Hematopoietic multipotent progenitor cell treated with erythropoietin and hydrocortisone succinate and interleukin-3 and kit ligand, for 15 days (in vitro differentiated cells): ENCODE results near the gene CYFIP1.
"Not testable (repeated sequence)": the region's sequence is repeated elsewhere in the genome, so short reads cannot be mapped to it uniquely, and the experiment has no call there.

Experiments
- DNase-seq: peaks from one replicate; pipeline ENCODE4 v3.0.0-alpha.2; 2015; ENCODE audit warnings: low spot score

CYFIP1 gene

DNA sequence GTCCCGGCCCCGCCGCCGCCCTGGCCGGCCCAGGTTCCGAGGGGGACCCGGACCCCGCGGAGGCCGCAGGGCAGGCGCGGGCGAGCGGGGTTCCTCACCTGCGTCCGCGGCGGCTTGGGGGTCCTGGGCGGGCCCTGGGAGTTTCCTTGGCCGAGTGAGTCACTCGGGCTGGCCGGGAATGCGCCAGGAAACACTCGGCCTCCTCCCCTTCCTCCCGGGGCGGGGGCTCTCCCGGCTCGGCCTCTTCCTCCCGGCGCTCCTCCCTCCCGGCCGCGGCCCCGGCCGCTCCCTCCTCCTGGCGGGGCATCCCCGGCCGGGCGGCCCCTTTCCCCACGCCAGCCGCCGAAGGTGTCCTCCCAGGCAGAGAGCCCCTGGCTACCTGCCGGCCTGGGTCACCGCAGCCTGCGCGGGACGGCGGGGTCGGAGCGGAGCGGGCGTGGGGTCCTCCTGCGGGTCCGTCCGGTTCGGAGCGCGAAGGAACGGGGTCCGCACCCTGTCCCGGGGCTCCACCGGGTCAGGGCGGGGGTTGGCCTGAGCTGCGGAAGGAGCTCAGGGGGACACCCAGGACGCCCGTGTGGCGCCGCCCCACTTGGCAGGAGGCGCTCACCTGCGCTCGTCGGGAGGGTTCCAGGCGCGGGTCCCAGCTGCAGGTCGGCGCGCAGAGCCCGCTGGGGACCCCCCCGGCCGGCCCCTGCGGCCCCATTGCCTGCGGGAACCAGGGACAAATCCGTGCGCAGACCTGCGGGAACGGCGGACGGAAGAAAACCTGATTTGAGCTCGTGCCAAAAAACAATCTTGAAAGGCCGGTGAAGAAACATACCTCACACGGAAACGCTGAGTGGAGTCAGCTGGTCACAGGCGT is at the start of gene CYFIP1:
Gene CYFIP1, minus strand, starts transcription at position 180 of the 862 bp plus-strand sequence. CDS start 33,083 bp downstream, outside the sequence.
- no peak for DNase-seq

DNA sequence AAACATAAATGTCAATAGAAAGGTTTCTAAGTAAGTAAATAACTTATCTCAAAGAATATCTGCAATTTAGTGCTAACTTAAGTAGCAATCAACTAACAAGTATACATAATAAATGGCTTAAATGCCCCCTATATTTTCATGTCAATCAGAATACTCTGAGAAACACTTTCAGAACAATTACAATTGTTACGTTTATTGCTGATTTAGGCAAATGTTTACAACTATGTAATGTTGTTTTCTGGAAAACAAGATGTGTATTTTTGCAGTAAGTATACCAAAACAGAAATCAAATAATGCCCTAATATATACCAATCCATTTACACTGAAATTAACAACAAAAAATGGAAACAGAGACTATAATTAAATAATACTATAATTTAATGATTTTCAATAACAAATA is 46.0 kb upstream of the CYFIP1 start:
- no peak for DNase-seq

DNA sequence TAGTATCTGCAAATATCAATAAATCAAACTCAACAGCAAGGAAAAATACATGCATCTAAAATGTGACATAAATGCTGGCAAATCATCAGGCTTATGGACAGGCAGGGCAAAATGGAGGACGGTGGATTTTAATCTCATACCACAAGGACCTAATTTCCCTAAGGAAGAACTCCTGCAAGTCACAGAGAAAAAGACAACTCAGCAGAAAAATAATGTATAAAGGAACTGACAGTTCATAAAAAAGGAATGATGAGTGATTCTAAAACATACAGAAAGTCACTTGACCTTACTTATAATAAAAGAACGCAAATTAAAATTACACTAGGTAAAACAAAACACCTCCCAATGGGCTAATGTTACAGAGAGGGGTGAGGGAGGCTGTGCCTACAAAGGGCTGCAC is 42.0 kb upstream of the CYFIP1 start:
- no peak for DNase-seq

DNA sequence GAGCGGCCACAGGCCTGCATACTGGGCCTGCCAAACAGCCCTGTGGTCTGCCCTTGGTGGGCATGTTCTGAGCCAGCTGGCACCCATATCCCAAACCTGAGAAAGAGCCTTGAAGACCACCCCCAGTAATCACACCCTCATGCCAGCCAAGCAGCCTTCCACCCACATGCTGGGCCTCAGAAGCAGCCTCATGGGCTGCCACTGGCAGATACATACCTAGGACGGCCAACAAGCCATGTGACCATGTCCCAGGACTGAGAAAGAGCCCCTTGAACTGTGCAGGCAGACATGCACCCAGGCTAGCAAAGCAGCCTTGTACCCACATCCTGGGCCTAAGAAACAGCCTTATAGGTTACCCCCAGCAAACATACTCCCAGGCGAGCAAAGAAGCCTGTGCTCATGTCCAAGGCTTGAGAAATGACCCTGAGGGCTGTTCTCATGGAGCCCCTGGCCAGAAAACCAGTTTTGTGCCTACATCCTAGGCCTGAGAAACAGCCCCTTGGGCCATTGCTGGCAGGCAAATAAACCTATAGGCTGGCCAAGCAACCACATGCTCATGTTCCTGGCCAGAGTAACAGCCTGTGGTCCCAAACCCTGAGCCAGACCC is 34.3 kb upstream of the CYFIP1 start:
- DNase-seq, result no peak

DNA sequence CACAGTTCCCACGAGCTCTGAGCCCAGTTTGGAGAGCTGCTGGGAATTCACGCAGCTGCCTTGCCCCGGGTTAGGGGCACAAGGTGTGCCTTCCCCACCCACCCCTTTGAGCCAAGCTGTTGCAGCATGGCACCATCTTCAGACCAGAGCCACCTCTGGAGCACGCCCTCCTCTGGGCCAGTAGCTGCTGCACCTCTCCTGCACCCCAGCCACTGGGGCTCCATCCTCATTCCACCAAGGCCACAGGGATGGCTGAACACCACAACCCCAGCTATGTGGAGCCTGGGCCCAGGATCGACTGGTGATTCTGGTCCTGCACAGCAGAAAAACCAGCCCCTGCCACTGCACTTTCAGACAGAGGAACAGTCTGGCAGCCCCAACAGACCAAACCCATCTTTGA is 33.5 kb upstream of the CYFIP1 start:
- no peak for DNase-seq

DNA sequence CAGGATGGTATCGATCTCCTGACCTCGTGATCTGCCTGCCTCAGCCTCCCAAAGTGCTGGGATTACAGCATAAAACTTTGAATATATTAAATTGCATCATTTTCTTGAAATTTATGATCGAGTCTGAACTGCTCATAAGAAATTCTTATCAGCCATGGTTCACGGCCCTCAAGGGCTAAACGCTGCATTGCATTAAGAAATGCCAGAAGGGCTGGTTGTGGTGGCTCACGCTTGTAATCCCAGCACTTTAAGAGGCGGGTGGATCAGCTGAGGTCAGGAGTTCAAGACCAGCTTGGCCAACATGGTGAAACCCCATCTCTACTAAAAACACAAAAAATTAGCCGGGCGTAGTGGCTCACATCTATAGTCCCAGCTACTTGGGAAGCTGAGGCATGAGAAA is 32.4 kb upstream of the CYFIP1 start:
- DNase-seq, result not testable (repeated sequence)

DNA sequence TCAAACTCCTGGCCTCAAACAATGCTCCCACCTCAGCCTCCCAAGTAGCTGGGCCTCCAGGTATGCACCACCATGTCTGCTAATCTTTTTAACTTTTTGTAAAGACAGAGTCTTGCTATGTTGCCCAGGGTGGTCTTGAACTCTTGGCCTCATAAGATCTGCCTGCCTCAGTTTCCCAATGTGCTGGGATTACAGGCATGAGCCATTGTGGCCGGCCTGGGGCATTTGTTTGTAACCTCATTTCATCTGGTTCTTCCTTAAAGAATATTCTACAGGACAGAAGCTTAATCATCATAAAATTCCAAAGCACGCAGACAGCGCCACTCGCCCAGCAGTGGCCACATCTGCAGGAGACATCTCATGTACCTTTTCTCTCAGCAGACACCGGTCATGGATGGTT is 23.6 kb upstream of the CYFIP1 start:
- no peak for DNase-seq

DNA sequence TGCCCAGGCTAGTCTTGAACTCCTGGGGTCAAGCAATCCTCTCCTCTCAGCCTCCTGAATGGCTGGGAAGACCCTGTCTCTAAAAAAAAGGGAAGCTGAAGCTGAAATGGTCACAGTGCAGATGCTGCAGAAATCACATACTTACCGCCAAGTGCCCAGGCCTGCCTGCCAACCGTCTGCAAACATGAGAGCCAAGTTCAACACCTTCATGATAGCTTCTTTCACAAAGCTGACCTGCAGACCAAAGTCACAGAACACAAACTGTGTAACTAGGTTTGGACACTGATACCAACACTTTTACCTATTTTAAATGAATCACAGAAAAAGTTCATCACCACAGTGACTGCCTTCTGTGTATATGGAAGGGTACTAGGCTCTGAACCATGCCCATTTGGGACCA is 22.8 kb upstream of the CYFIP1 start:
- DNase-seq, result no peak

DNA sequence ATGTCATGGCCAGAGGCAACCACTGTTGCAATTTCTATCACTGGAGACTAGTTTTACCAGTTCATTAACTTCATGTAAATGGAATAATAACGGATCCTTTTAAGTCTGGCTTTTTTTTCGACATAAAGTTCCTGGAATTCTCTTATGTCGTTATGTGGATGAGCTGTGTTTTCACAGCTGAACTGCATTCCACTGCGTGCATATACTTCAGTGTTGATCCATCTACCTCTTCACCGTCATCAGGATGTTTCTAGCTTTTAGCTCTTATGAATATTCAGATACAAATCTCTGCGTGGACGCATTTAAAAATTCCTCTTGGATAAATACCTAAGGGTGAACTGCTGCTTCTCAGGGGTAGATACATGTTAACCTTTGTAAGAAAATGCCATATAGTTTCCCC is 15.6 kb upstream of the CYFIP1 start:
- no peak for DNase-seq

DNA sequence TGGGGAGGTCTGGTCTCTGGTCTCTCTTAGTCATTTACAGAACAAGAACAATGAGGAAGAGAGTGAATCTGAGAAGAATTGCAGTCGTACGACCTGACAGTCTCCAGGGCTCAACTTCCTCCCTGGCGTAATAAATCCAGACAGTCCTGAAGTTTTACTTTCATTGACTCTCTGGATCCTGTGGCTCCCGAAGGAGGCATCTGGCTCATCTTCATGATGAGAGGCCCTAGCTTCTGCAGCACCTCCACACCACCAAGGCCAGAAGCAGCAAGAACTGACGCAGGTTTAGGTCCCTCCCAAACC is 11.8 kb upstream of the CYFIP1 start:
- no peak for DNase-seq

DNA sequence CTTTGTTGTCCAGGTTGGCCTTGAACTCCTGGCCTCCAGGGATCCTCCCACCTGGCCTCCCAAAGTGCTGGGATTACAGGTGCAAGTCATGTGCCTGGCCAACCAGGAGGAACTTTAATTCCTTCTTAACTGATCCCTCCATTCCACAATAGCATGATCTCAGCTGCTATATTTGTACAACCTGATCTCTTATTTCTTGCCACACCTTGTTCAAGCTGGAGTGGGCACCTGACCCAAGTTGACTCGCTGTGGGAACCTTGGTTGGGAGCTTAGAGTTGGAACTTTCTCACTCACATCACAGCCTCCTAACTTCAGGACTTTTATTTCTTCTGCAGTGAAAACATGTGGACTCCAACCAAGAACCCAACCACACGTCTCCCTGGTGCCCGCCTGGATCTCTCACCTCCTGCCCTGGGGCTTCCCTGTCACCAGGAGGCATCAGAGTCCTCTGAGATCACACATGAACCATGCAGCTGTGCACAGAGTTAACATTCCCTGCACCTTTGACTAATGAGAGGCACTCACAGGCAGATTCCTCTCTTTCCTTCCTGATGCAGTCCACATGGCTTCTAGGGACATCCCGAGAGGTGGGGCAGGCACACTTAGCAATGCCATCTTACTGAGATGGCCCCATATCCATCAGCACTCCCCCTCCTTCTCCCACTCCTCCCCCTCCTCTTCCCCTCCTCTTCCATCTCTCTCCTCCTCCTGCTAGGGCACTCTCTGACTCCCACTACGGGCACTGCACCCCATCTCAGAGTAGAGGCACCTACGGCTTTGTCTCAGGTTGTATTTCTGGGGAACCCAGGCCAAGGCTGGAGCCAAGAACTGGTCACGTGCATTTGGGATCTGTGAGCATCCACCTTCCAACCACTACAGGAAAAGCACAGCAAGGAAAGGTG is 9.7 kb upstream of the CYFIP1 start:
- DNase-seq, result no peak

DNA sequence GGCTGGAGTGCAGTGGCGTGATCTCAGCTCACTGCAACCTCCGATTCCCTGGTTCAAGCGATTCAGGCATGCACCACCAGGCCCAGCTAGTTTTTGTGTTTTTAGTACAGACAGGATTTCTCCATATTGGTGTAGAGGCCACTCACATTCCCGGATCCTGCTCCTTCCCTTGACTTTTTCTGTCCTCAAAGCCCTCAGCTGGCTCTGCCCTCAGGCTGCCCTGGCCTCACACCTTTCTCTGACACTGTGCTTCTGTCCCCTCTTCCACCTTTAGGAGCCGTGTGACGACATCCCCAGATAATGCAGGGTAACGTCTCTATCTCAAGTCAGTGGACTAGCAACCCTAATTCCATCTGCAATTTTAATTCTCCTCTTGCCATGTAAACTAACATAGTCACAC is 8.6 kb upstream of the CYFIP1 start:
- no peak for DNase-seq

DNA sequence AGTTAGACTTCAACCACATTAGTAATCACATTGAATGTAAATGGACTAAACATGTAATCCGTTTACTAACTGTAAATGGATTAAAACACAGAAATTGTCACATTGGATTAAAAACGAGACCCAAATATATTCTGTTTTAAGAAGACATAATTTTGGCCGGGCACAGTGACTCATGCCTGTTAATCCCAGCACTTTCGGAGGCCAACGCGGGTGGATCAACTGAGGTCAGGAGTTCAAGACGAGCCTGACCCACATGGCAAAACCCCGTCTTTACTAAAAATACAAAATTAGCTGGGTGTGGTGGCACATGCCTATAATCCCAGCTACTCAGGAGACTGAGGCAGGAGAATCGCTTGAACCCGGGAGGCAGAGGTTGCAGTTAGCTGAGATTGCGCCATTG is 1.8 kb upstream of the CYFIP1 start:
- not testable (repeated sequence) for DNase-seq

DNA sequence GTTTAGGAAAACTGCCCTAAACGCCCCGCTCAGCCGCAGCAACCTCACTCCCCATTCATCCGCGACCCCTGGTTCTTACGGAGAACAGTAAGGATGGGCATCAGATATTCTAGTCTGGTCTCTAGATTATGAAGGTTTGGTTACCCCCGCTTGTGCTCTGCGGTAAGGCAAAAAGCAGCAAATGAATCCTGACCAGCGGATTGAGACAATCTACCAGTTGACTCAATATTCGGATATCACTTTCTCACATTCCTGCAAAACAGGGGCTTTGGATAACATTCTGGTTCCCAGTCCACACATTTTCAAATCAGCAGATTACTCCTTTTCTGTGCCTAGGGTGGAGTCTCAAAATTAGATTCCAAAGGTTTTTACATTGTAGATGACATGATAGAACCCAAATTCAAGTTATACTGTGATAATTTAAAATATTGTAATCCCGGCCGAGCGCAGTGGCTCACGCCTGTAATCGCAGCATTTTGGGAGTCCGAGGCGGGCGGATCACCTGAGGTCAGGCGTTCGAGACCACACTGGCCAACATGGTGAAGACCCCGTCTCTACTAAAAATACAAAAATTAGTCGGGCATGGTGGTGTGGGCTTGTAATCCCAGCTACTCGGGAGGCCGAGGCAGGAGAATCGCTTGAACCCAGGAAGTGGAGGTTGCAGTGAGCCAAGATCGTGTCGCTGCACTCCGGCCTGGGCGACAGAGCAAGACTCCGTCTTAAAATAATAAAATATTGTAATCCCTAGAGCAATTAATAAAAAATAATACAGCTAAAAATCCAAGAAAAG is 1.1 kb upstream of the CYFIP1 start:
- DNase-seq, result no peak

DNA sequence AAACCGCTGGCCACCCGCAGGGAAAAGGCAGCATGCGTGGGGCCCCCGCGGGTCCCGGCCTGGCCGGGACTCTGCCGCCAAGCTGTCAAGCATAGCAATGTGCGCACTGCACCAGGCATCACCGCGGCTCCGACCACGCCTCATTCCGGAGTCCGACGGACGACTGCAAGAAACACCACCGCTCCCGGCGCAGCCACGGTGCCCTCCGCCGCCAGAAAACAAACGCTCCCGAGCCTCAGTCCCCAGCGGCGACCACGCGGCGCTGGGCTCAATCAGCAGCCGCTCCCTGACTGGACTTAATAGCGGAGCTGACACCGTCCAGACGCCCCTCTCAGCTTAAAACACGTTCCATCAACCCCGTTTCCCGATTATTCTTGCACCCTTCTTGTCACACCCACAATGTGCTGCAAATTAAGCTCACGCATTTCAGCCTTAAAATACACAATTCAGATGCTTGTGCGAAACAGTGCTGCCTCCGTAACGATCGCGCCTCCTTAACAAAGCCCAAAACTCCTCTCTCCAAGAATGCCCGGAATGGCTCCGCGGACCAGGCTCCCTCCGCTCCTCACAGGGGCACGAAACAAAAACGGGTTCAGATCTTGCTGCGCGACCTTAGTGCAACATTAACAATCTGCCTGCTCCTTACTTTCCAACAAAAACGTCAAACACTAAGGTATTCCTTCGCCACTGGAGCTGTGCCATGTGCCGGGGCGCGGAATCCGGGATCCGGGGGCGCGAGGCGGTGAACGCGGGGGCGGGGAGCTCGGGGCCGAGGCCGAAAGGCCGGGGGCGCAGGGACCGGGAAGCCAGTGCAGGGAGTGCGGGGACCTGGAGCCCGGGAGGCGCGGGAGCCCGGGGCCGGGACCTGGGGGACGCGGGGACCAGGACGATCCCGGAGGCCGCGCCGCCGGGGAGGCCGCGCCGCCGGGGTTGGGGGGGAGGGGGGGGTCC is 655 bp downstream of the CYFIP1 start:
- no peak for DNase-seq

DNA sequence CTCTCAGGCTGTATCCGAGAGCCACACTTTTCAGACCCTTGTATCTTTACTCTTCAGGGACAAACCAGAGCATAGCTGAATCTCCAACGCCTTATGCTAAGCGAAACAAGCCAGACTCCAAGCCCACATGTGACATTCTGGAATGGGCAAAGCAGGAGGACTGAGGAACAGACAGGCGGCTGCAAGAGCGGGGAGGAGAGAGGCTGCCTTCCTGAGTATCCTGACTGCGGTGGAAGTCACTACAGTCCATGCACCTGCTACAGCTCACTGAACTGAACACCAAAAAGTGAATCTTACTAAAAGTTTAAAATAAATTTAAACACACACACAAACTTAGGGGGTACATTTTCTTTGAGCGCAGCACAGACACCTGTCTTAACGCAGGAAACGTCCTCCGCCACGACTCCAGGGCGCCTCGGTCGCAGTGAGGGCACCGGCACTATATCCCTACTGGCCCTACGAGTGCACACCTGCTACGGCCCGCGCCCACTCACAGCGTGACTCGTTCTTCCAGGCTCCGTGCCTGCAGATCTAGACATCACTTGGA is 1.4 kb downstream of the CYFIP1 start:
- no peak for DNase-seq

DNA sequence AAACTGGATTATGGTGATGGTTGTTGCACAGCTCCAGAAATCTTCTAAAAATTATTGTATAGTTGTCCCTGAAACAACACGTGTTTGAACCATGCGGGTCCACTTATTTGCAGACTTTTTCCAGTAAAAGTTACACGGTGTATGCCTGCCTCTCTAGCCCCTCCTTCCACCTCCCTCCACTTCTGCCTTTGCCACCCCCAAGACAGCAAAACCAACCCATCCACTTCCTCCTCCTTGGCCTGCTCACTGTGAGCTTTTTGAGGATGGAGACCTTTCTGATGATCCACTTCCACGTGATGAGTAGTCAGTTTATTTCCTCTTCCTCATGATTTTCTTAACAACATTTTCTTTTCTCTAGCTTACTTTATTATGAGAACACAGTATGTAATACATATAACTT is 5.4 kb downstream of the CYFIP1 start:
- DNase-seq, result no peak

DNA sequence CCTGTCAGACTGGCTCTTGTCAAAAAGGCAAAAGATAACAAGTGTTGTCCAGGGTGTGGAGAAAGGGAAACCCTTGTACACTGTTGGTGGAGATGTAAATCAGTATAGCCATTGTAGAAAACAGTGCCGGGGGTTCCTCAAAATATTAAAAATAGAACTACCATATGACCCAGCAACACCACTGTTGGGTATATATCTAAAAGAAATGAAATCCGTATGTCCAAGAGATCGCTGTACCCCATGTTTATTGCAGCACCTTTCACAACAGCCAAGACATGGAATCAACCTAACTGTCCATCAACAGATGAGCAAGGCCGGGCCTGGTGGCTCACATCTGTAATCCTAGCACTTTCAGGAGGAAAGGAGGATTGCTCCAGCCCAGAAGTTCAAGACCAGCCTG is 6.2 kb downstream of the CYFIP1 start:
- no peak for DNase-seq

DNA sequence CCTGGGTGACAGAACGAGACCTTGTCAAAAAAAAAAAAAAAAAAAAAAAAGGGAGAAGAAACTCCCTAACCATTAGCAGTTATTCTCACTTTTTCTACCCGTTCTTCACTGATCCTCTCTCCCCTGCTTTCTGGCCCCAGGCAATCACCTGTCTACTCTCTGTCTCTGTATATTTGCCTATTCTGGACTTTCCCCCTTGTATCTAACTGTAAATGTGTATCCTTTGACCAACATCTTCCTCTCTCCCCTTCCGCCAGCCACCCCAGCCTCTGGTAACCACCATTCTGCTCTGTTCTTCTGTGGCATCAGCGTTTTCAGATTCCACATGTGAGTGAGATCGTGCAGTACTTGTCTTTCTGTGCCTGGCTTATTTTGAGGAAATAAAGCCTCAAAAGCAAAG is 6.9 kb downstream of the CYFIP1 start:
- no peak for DNase-seq

DNA sequence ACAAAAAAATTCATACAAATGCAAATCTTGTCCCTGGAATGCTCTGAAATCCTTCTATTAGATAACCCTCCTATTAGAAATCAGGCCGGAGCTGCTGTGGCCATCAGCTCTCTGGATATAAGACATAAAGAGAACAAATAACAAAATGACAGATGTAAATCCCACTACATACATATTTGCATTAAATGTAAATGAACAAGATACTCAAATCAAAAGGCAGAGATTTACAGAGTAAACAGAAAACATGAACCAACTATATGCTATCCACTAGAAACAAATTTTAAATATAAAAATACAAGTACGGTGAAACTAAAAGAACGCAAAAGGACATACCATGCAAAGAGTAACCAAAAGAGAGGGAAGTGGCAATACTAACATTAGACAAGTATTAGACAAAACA is 10.7 kb downstream of the CYFIP1 start:
- DNase-seq, result no peak

DNA sequence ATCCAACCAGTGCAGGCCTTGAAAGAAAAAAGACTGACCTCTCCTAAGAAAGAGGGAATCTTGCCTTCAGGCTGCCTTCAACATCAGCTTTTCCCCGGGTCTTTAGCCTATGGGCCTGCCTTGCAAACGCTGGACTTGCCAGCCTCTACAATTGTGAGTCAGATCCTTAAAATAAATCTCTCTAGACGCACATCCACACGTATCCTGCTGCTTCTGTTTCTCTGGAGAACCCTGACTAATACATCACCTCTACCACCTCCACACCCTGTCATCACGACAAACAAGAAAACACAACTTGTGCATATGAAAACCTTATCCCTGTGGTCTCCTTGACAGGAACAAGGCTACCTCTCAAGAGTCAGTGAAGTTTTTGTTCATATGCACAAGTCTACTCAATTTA is 11.8 kb downstream of the CYFIP1 start:
- no peak for DNase-seq
